GM19372 (cell line): ENCODE results near the gene UIMC1.

Experiments
- ATAC-seq: cut with Tn5 transposase; IDR thresholded peaks from one replicate; pipeline ENCODE4 v1.9.1; 2021; ENCODE audit warnings: mild to moderate bottlenecking, low read depth, moderate library complexity; ENCODE audit not compliant: unreplicated experiment

Gene UIMC1

DNA sequence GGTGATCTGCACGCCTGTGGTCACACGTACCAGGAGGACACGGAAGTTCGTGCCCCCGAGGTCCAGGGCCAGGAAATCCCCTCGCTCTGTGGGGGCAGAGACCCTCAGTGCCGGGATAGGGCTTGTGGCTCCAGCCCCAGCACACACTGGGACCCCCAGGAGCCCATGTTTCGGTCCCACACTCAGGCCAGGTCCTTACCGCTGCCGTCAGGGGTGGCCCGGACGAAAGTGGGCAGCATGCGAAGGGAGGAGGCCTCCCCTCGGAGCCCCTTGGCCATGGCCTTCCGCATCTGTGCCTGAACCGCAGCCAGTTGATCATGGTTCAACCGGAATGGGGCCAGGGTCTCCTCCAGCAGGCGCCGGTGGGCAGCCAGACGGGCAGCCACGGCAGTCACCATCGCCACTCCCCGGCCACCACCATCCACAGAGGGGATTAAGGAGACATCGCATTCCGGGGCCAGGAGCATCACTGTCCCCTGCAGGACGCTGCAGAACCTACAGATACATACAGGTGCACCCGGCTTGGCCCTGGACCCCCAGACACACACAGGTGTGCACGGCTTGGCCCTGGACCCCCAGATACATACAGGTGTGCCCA is 119.2 kb downstream of the UIMC1 start:
- no peak for ATAC-seq

DNA sequence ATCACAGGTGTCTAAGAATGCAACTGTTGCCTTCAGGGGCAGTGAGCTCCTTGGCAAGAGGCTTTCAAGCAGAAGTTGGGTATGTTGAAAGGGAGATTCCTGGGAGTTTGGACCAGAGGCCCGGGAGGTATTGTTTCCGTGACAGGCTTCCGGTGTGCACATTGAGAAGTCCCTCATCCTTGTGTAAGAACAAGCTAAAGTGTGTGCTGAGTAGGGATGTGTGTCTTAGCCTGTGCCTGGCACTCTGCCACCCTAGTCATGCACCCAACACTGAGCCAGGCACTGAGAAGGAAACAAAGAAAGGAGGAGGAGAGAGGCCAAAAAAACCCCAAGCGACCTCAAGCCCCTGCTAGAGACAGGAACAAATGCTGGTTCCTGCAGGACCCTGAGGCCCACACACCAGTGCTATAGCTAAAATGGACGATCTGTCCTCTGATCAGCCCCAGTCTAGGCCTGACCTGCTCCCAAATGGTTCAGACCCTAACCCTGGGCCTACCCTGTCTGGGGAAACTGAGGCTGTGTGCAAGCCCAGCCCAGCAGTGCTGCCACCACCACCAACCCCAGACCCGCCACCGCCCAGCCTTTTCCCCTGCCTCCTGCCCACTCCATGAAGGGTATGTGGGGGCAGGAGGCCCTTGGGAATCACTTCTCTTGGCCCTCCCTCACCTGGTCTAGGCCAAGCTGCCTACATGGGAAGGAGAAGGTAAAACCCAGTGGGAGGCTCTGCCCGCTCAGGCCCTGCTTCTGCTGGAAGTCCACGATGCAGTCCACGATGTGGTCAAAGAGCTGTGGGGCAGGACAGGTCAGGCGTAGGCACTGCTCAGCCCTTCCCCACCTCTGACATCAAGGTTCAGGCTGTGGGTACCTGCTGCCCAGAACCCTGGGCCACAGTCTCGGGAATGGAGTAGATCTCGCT is 120.0 kb downstream of the UIMC1 start:
- ATAC-seq: no peak

DNA sequence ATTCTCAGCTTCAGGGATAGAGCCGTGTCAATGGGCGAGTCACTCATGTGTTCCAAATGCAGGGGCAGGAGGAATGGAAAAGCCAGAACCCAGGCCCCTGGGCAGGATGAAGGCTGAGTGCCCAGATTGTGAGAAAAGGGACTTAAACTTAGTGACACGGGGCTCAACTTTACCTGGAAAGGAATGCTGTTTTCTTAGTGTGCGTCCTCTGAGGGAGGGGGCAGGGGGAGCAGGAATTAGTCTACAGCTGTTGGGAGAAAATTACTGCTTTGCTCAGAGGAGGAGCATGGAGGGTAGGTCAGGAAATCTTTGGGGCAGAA is 122.0 kb downstream of the UIMC1 start:
- no peak for ATAC-seq

DNA sequence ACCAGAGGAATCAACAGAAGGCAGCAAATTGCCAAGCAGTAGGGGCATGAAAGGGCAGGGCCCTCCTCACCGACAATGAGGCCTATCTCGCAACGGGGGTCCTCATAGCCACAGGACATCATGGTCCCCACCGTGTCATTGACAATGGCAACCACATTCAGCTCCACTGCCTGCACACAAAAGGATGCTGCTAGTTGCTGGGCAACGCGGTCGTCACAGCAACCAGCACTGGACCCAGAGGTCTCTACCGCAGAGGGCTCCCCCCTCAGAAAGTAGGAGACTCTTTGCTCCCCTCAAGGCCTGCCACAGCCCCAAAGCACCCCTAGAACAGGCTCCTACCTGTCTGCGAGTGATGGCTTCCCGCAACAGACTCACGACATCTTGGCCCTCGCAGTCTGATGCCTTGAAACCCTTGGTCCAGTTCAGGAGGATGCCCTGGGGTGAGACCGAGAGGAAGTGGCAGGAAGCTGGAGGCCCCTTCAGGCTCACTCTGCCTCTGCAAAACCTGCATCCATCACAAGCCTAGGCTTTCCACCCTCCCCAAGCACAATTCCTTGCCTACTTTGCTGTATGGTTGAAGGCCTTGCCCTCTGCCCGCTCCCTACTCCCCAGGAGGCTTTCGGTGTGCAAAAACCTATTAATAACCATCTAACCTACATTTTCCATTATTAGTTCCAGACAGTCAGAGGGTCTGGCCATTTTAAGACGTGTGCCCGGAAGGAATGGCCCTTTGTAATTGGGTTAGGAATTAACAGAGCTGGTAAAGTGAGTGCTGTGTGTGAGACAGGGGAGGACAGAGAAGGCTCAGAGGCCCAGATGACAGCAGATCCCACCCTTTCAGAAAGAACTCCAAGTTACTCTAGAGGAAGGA is 122.6 kb downstream of the UIMC1 start:
- no peak for ATAC-seq

DNA sequence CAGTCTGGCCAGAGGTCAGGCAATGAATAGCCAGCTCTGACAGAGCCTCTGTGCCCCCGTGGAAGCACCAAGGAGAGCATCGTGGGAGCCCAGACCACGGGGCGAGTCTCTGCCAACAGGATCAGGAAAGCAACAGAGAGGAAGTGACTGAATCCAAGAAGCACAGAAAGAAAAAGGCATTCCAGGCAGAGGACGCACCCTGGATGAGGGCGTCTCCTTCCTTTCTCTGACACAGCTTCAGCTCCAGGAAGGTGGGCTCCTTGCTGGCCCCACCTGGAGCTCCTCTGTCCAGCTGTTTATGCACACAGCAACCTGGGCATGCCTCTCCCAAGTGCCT is 124.0 kb downstream of the UIMC1 start:
- ATAC-seq: no peak

DNA sequence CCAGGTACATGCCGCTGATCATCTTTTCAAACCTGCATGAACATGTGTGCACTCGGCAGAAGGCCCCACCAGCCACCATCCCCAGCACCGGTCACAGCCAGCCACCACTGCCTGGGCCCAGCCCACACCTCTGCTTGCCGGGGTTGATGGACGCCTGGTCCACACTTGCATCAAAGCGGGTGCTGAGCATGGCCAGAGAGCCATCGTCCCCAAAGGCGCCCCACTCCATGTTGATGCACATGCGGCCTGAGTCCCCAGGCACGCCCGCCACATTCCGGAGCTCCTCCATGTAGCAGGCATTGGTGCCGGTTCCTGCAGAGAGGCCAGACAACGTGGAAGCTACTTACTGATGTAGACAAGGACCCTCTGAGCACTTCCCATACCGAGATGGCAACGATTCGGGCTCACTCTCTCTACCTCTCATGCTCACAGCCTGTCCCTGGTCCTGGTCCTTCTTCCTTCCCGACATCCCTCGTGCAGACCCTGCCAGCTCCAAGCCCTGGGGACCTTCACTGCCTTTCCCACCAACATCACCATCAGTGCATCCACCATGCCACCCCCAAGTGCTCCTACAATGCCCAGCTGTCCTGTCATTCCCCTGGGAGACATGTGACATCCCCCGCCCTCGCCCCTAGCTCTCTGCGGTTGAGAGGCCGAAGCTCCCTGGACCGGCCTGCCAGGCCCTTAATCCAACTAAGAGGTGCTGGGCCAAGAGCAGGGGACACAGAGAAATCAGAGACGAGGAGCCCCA is 124.6 kb downstream of the UIMC1 start:
- ATAC-seq: no peak

DNA sequence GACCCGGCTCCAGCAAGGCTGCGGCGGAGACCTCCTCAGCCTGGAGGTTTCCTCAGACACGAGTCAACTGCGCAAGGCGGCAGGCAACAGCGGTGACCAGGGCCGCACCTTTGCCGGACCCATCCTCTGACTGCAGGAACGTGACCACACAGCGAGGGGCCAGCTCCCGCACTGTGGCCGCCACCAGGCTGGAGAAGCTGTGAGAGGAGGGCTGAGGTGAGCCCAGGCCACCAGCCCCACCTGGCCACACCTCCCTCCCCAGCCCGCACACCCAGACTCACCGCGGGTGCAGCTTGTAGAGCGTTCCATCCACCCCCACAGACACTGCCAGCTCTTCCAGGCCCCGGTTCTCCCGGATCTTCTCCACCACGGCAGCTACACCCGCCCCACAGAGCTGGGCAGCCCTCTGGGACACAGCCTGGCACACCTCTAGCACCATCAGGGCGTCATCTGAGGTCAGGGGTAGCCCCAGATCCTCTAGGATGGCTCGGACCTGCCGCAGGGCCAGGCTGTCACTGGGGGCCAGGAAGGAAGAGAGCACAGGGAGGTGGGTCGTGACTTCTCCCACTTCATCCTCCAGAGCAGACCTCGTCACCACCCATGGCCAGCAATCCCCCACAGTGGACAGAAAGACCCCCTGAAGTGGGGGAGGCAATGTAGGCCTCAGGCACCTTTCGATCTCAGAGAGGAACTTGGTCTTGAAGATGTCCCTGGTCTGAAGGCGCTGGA is 125.4 kb downstream of the UIMC1 start:
- no peak for ATAC-seq

DNA sequence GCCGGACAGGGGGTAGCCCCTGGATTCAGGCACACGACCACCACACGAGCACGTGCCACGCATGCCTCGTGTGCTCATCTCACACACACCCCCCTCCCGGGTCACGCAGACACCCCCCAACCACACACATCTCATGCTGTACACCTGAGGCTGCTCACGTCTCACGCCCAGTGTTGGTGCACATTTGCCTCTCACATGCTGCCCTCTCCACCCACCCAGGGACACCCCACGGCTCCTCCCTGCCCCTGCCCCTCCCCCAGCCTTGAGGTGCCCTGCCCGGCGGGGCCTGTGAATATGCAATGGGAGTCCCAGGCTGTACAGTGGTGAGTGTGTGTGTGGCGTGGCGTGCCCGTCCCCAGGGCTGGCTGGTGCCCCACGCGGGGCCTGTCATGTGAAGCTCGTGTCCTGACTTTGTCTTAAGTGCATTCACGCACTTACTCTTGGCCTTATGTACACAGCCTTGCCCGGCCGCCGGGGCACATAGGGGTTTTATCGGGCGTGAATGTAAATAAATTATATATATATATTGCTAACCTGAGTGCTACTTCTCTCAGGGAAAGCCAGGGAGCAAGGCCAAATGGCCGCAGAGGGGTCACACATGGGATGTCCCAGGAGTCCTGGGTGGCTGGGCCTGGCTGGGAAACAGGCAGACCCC is 126.1 kb downstream of the UIMC1 start:
- no peak for ATAC-seq

DNA sequence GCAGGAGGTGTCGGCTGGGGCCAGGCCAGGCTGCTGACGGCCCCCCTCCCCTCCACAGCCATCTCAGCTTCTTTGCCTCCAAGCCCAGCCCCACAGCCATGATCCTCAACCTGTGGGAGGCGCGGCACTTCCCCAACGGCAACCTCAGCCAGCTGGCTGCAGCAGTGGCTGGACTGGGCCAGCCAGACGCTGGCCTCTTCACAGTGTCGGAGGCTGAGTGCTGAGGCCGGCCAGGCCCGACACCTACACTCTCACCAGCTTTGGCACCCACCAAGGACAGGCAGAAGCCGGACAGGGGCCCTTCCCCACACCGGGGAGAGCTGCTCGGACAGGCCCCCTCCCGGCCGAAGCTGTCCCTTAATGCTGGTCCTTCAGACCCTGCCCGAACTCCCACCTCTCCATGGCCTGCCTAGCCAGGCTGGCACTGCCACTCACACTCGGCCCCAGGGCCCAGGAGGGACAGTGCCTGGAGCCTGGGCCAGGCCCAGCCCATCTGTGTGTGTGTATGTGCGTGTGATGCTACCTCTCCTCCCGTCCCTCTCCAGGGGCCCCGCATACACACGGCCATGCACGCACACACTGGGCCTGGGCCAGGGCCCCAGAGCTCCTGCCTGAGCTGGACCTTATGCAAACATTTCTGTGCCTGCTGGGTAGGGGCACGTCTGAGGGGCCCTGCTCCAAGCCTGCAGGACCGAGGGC is 126.8 kb downstream of the UIMC1 start:
- ATAC-seq: no peak

DNA sequence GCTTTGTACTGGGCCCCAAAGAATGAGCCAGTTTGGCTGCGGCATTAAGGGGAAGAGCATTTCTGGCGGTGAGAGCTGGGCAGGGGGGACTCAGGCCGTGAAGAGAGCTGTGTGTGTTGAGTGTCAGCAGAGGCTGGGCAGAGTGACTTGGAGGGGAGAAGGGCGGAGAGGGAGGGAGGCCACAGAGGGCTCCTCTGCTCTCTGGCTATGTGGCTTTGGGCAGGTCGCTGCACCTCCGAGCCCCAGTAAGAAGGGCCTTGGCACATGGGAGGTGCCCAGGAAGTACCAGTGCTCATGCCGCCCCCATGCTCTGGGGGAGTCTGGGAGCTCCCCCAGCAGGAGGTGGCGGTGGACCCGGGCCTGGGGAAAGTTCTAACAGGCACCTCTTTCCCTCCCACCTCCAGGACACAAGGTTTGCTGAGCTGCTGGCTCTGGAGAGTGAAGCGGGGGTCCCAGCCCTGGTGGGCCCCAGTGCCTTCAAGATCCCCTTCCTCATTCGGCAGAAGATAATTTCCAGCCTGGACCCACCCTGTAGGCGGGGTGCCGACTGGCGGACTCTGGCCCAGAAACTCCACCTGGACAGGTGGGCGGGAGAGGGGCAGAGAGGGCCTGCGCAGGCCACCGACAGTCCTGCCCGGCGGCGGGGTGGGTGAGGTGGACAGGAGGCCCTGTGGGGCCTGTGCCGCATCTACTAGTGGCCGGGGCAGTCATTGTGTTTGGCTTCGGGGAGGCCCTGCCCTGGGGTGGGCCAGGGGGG is 127.5 kb downstream of the UIMC1 start:
- ATAC-seq: no peak

DNA sequence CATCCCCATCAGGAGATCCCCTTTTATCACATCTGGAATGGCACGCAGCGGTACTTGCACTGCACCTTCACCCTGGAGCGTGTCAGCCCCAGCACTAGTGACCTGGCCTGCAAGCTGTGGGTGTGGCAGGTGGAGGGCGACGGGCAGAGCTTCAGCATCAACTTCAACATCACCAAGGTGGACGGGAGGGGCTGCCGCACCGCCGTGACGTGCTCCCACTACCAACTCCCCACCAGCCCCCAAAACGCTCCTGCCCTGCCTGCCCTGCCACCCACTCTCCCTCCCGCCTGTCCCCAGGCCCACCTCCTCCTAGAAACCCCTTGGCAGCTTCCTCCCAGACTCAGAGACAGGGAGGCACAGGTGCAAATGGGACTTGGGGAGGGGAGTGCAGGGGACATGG is 128.1 kb downstream of the UIMC1 start:
- no peak for ATAC-seq

DNA sequence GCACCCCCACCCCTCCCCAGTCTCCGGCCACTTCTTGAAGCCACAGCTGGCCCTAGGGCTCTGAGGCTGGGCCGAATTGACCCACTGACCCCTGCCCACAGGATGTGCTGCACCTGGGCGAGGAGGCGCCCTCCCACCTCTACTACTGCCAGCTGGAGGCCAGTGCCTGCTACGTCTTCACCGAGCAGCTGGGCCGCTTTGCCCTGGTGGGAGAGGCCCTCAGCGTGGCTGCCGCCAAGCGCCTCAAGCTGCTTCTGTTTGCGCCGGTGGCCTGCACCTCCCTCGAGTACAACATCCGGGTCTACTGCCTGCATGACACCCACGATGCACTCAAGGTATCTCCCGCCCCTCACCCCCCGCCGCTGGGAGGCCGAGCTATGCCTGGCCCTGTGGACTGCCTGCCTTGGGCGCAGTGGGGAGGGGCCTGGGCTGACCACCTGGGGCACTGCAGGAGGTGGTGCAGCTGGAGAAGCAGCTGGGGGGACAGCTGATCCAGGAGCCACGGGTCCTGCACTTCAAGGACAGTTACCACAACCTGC is 128.7 kb downstream of the UIMC1 start:
- no peak for ATAC-seq

DNA sequence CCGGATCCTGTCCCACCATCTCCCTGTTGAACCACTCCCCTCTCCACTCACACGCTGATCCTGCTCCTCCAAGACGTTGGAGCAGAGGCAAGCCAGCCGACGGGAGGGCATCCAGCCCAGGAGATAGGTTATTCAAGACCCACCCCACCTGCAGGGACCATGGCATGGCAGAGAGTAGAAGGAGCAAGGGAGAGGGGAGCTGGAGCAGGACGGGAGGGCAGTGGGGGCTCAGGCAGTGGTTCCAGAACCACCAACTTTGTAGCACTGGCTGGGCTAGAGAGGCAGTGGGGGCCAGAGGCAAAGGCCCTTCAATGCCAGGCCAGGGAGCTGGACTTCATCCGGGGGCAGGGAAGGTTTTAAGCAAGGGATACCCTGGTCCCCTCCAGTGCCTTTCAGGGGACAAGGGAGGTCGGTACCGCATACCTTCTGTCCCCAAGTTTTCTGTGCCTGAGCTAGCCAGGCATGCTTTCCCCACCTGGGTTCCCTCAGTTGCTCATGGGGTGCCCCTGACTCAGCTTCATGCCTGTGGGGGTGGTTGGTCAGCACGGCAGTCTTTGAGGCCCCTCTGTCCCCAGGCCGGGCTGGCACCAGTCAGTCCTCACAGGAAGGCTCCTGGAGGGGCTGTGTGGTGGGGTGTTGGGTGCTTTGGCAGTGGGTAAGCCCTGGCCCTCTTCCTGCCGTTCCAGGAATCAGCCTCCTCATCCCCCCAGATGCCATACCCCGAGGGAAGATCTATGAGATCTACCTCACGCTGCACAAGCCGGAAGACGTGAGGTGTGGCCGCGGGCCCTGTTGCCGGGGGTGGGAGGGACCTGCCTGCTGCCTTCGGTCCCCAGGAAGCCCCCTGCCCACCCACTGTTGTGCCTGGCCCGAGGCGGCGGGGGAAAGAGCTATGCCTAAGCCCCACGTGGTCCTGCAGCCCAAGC is 129.8 kb downstream of the UIMC1 start:
- ATAC-seq: no peak

DNA sequence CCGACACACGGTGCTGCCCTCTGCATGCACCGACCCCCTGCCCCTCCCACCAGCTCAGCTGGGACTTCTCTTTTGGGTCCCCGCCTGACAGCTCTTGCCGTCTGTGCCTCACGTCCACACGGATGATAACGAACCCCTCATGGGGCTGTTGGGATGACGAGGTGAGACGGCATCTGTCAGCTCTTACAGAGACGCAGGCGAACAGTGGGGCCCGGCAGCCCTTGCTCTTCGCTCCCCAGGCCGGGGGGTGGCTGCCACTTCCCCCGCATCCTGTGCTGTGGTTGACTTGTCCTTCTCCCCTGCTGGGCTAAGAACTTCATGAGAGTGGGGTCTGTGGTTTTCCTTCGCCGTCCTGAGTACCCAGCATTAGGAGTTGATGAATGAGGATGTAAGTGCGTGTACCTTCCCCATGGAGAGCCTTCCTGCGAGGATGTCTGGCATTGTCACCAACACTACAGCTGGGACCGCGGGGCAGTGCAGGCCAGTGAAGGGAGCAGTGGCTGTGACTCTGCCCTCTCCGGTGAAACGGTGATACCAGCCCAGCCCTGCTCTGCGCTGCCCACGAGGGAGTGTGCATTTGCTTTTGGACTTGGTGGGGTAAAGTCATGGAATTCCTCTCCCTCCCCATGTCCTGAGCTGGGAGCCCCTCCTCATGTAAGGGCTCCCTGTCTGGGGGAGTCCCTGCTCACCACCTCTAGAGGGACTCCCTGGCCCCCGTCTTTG is 130.6 kb downstream of the UIMC1 start:
- ATAC-seq: no peak

DNA sequence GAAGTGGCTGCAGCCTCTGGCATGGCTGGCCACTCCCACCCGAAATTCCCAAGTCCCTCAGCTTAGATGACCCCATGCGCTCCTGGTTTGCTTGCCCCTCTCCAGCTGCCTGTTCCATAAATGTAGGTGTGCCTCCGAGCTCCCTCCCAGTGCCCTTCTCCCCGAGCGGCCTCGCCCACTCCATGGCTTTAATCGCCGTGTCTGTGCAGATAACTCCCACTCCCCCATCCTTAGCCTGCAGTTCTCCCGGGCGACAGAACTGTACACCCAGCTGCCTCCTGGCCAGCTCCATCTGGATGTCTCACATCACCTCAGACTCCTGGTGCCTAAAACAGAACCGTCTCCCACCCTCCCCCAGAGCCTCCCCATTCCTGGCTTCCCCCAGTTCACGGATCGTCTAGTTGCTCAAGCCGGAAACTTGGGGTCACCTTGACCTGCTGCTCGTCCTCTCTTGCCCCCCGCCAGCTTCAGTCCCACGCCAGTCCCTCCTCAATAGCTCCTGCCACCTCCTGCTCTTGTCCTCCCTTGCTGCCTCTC is 131.5 kb downstream of the UIMC1 start:
- ATAC-seq: no peak

DNA sequence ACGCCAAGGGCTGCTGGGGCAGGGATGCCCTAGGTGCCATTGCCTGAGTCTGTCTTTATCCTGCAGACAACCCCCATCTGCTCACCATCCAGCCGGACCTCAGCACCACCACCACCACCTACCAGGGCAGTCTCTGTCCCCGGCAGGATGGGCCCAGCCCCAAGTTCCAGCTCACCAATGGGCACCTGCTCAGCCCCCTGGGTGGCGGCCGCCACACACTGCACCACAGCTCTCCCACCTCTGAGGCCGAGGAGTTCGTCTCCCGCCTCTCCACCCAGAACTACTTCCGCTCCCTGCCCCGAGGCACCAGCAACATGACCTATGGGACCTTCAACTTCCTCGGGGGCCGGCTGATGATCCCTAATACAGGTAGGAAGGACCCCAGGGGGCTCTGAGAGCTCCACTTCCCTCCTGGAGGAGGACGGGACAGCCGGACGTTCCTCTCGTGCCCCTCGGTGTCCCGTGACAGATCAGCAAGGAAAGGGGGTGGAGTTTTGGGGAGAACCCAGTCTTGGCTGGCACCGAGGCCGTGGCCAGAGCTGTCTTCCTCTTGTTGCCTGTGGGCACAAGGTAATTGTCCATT is 132.3 kb downstream of the UIMC1 start:
- ATAC-seq: no peak
